Activated CD4-positive, alpha-beta T cell treated with anti-CD3 and anti-CD28 coated beads for 4 hours (primary cell): ENCODE measurements around the gene UBE2Q1.

Experiments
- DNase-seq, 2 donors: peaks; one replicate each; pipeline ENCODE4 v3.0.0-alpha.2; 2020

UBE2Q1 gene

GRCh38 chr1:154557939-154558719 is at the start of gene UBE2Q1:
Gene UBE2Q1, minus strand, starts transcription at chr1:154558662. Its CDS starts 109 bp downstream, at chr1:154558553.
- DNase-seq: peak; percentile 14 to 29

GRCh38 chr1:154607609-154608396 is 49.3 kb upstream of the UBE2Q1 start, which contains the start of gene ADAR:
Gene ADAR, minus strand, starts transcription at chr1:154608186. Its CDS starts 180 bp downstream, at chr1:154608006.
- DNase-seq: peak; percentile 91 to 92

GRCh38 chr1:154607106-154607608 is 48.7 kb upstream of the UBE2Q1 start:
- DNase-seq: peak in 1 of 2 donors; percentile 14

GRCh38 chr1:154605534-154605933 is 47.1 kb upstream of the UBE2Q1 start:
- no peak for DNase-seq

GRCh38 chr1:154603317-154603716 is 44.9 kb upstream of the UBE2Q1 start:
- no peak for DNase-seq

GRCh38 chr1:154599658-154600057 is 41.2 kb upstream of the UBE2Q1 start:
- no peak for DNase-seq

GRCh38 chr1:154598871-154599635 is 40.6 kb upstream of the UBE2Q1 start:
- DNase-seq: no peak

- no peak for DNase-seq
Measured at GRCh38 chr1:154595621-154596020, 37.2 kb upstream of the UBE2Q1 start.

GRCh38 chr1:154594811-154595210 is 36.3 kb upstream of the UBE2Q1 start:
- DNase-seq: no peak

- DNase-seq: no peak
Measured at GRCh38 chr1:154593390-154593789, 34.9 kb upstream of the UBE2Q1 start.

GRCh38 chr1:154591206-154591605 is 32.7 kb upstream of the UBE2Q1 start:
- no peak for DNase-seq

GRCh38 chr1:154590756-154591155 is 32.3 kb upstream of the UBE2Q1 start:
- no peak for DNase-seq

- no peak for DNase-seq
Measured at GRCh38 chr1:154589780-154590179, 31.3 kb upstream of the UBE2Q1 start.

- DNase-seq: no peak
Measured at GRCh38 chr1:154586641-154587040, 28.2 kb upstream of the UBE2Q1 start.

- no peak for DNase-seq
Measured at GRCh38 chr1:154586231-154586630, 27.8 kb upstream of the UBE2Q1 start.

GRCh38 chr1:154584267-154584994 is 26.0 kb upstream of the UBE2Q1 start:
- DNase-seq: no peak

- no peak for DNase-seq
Measured at GRCh38 chr1:154583773-154584172, 25.3 kb upstream of the UBE2Q1 start.

- DNase-seq: no peak
Measured at GRCh38 chr1:154582885-154583284, 24.4 kb upstream of the UBE2Q1 start.

GRCh38 chr1:154581766-154582165 is 23.3 kb upstream of the UBE2Q1 start:
- DNase-seq: no peak

GRCh38 chr1:154579374-154579773 is 20.9 kb upstream of the UBE2Q1 start:
- DNase-seq: no peak

- no peak for DNase-seq
Measured at GRCh38 chr1:154578058-154578418, 19.6 kb upstream of the UBE2Q1 start.

GRCh38 chr1:154577346-154578057 is 19.0 kb upstream of the UBE2Q1 start:
- DNase-seq: no peak
